Neutrophil (primary cell): ENCODE data around the gene NFYA.

ENCODE experiments used
- H3K27ac ChIP-seq: fragments of 200-600 bp; sonication (generic); 2 replicates; pipeline ENCODE4 v1.5.1; 2016; ENCODE audit warnings: mild to moderate bottlenecking, moderate library complexity
- H3K27me3 ChIP-seq: fragments of 200-600 bp; sonication (generic); 2 replicates; pipeline ENCODE4 v1.6.0; 2016; ENCODE audit warnings: mild to moderate bottlenecking
- H3K36me3 ChIP-seq: fragments of 200-600 bp; sonication (generic); 2 replicates; pipeline ENCODE4 v1.5.1; 2017
- H3K4me1 ChIP-seq, 2 experiments: fragments of 200-600 bp in 1 of 2; sonication (generic) in 1 of 2; 1 replicate in 1 of 2; 2 replicates in 1 of 2; pipeline versions ENCODE4 v1.5.1 to v1.6.1; 2013 to 2016; ENCODE audit warnings: low read depth in 1 of 2, low read length in 1 of 2, mild to moderate bottlenecking in 1 of 2, moderate library complexity in 1 of 2; ENCODE audit not compliant: control insufficient read depth in 1 of 2, insufficient read depth in 1 of 2
- H3K4me3 ChIP-seq, 2 experiments: fragments of 200-600 bp in 1 of 2; sonication (generic) in 1 of 2; 1 replicate in 1 of 2; 2 replicates in 1 of 2; pipeline ENCODE4 v1.5.1; 2013 to 2016; ENCODE audit warnings: low read depth in 1 of 2, low read length in 1 of 2, mild to moderate bottlenecking in 1 of 2, moderate library complexity in 1 of 2
- H3K9me3 ChIP-seq: fragments of 200-600 bp; sonication (generic); 2 replicates; pipeline ENCODE4 v1.5.1; 2016
- CTCF ChIP-seq: fragments of 200-600 bp; sonication (generic); IDR thresholded peaks from 2 replicates; pipeline ENCODE4 v1.5.1; 2016; ENCODE audit warnings: antibody characterized with exemption

Gene NFYA

GRCh38 chr6:41053041-41053440 lies 19.7 kb upstream of the NFYA start, which contains the start of gene APOBEC2:
TSS of gene APOBEC2 (plus strand) at chr6:41053202. CDS start at chr6:41053348, 146 bp downstream.
- H3K27ac ChIP-seq = peak within 1 kb of the TSS; percentile 58
- no peak for TF ChIP-seq CTCF
- H3K4me1 ChIP-seq = peaks cover 10 to 13% of the 10 kb centered on the region in 2 experiments
- H3K27me3 ChIP-seq = no peaks in the 10 kb centered on the region
- H3K4me3 ChIP-seq = no peak within 1 kb of the TSS
- no peaks in the 10 kb centered on the region for H3K36me3 ChIP-seq
- no peaks in the 10 kb centered on the region for H3K9me3 ChIP-seq

GRCh38 chr6:41054511-41054910 lies 18.3 kb upstream of the NFYA start:
- no peak for TF ChIP-seq CTCF
- H3K4me3 ChIP-seq = no peak overlapping the region
- H3K36me3 ChIP-seq = no peaks in the 10 kb centered on the region
- H3K9me3 ChIP-seq = no peaks in the 10 kb centered on the region
- no peaks in the 10 kb centered on the region for H3K27me3 ChIP-seq
- no peak overlapping the region for H3K27ac ChIP-seq
- peaks cover 10 to 13% of the 10 kb centered on the region in 2 experiments for H3K4me1 ChIP-seq

- Histone ChIP-seq H3K27me3 (no peaks in the 10 kb centered on the region), H3K4me1 (peaks cover 10 to 13% of the 10 kb centered on the region in 2 experiments), H3K27ac (no peak overlapping the region), H3K4me3 (no peak overlapping the region), H3K36me3 (no peaks in the 10 kb centered on the region), H3K9me3 (no peaks in the 10 kb centered on the region)
- TF ChIP-seq CTCF = no peak
Observed at GRCh38 chr6:41055149-41055548, 17.6 kb upstream of the NFYA start.

- no peaks in the 10 kb centered on the region for H3K9me3 ChIP-seq
- peaks cover 9% of the 10 kb centered on the region for H3K36me3 ChIP-seq
- peaks cover 4 to 6% of the 10 kb centered on the region in 2 experiments for H3K4me1 ChIP-seq
- no peak for TF ChIP-seq CTCF
- H3K27me3 ChIP-seq = no peaks in the 10 kb centered on the region
- no peak overlapping the region for H3K4me3 ChIP-seq
- no peak overlapping the region for H3K27ac ChIP-seq
Observed at GRCh38 chr6:41056768-41057490, 15.8 kb upstream of the NFYA start.

- no peak overlapping the region for H3K4me3 ChIP-seq
- H3K27ac ChIP-seq = no peak overlapping the region
- no peaks in the 10 kb centered on the region for H3K4me1 ChIP-seq
- H3K9me3 ChIP-seq = no peaks in the 10 kb centered on the region
- H3K27me3 ChIP-seq = no peaks in the 10 kb centered on the region
- H3K36me3 ChIP-seq = peaks cover 22% of the 10 kb centered on the region
- TF ChIP-seq CTCF = no peak
Observed at GRCh38 chr6:41058783-41059181, 14.0 kb upstream of the NFYA start.
